Endometrial microvascular endothelial cells (primary cell): ENCODE data around the gene RPGRIP1L. TPM values are rescaled to one million over a fixed set of nuclear protein-coding genes. Genes with fewer than 3 reads are reported as not detected.

ENCODE experiments used
- in situ Hi-C: cut with HindIII; loops from 2 replicates; pipeline ENCODE4 v1.10.0; 2017; ENCODE audit warnings: low sequenced_read_pairs, low pct_unique_long_range_greater_than_20kb; ENCODE audit errors: inconsistent ontology term
- total RNA-seq: library from RNA; depleted of rRNA; stranded (reverse); fragments of >200 nt; gene quantifications from one replicate; pipeline ENCODE4 v1.2.3, GENCODE V29; 2015; ENCODE audit errors: inconsistent ontology term

The RPGRIP1L gene
- total RNA-seq, 1 donor from 2014 or later, result 4.4 TPM

DNA sequence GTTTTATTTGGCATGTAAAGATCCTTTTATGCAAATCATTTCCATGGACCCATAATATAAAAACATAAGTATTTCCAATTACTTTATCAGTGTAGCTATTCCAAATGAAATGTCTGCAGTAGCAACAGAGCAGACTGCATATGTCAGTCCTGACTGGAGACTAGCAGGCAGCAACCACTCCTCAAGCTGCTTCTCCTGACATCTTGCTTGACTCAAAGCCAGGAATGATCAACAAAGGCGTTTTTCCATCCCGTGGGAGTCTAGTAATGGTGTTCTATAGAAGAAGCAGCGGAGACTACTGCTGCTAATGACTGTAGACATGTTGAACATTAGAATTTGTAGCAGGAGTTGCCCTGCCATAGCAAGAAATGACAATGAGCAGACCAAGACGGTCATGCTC lies 127.4 kb downstream of the RPGRIP1L start:
- in situ Hi-C loops, result no loop called here

- in situ Hi-C loops, result no loop called here
Measured at GRCh38 chr16:53571763-53572162, 131.9 kb downstream of the RPGRIP1L start.

DNA sequence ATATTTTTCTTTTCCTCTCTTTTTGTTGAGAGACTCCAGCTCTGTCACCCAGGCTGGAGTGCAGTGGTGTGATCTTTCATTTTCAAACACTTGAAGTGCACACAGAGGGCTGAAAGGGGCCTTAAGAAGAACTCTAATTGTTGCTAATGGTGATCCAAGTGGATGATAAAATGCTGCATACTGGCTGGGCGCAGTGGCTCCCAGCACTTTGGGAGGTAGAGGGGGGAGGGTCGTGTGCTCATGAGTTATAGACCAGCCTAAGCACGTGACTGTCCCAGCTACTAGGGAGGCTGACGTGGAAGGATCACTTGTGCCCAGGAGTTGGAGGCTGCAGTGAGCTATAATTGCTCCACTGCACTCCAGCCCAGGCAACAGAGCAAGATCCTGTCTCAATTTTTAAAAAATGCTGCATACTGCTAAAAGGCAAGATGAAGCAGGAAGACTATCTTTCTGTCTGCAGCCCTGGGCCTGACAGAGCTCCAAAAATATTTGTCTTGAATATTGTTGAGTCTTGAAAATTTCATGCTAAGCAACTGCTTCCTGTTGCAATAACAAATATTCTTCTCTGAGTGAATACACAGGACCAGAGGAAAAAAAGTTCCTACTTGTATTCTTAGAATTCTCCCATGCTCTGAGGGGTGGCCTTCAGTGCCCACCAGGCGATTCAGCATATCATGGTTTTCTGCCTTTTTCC lies 137.0 kb downstream of the RPGRIP1L start:
- in situ Hi-C loops, result no loop called here

DNA sequence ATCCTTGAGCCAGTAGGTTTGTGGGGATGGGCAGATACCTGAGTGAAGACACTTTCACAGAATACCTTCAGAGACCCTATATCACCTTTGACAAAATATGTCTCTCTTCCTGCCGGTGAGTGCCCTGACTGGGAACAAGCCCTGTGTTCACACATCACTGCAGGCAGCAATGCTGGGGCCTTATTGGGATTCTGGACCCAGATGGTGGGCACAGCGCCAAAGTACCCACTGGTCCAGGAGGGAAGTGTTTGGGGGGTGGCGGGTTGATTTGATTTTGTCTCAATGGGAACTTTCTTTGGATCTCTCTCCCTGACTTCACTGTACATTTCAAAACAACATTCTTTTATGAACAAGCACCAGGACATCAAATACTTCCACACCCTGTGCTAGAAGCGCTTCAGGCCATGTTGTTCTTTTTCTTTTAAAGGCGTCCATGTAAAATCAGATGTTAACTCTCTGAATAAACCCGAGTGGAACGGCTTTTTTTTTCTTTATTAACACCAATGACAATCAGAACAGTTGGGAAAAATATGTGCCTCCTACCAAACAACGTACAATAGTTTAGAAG lies 138.3 kb downstream of the RPGRIP1L start:
- in situ Hi-C loops, result no loop called here

DNA sequence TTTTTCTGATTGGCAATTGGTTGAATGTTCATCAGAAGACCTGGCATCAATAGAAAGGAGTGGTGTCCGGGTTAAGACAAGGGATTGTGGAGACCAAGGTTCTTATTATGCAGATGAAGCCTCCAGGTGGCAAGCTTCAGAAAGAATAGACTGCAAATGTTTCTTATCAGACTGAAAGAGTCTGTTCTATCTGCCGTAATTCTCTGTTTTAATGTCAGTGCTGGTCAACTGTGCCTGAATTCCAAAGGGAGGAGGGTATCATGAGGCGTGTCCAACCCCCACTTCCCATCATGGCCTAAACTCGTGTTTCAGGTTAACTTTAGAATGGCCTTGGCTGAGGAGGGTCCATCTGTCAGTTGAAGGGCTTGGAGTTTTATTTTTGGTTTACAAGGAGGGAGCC lies 140.2 kb downstream of the RPGRIP1L start:
- in situ Hi-C loops, result no loop called here

DNA sequence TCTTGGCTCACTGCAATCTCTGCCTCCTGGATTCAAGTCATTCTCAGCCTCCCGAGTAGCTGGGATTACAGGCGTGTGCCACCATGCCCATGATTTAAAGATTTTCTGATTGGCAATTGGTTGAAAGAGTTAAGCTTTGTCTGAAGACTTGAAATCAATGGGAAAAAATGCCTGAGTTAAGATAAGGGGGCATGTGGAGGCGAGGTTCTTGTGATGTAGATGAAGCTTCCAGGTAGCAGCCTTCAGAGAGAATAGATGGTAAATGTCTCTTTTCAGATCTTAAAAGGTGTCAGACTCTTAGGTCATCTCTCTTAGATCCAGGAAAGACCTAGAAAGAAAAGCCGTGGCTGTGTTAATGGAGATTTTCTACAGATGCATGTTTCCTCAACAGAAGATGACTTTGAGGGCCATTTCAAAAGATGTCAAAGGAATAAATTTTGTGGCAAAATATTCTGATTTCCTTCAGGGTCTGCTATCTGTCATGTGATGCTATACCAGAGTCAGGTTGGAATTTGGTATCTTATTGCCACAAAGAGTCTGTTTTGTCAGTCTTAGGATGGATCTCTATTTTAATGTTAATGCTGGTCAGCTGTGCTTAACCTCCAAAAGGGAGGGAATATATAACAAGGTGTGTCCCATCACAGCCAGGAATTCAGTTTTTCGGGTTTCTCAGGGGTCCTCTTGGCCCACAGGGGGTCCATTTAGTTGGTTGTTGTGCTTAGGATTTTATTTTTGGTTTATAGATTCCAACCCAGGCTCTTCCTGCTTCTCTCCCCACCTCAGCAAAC lies 142.4 kb downstream of the RPGRIP1L start:
- in situ Hi-C loops, result no loop called here

DNA sequence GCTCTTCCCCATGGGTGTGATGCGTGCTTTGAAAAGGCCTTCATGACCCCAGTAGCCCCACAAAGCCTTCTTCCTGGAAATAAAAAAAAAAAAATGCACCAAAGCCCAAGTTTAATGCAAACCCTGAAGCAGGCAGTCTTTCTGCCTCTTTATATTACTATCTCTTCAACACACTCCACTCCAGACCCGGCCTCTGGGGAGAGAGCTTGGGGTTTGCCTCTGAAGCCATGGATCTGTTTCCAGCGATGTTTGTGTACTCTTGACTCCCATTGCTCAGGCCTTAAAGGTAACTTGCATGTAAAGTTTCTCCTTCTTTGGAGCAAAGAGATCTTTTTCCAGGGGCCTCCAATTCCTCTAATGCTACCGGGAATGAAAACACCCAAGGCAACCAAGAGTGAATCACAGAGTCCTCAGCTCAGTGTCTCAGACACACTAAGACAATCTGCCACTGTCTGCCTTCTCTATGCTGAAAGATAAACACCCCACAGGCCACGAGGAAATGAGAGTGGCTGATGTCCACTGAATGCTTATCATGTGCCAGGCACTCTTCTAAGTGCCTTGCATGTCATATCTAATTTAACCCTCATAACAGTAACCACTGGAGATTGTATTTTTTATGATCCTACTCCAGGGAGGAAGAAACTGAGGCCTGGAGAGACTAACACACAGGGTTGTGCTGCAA lies 144.2 kb downstream of the RPGRIP1L start:
- in situ Hi-C loops, result no loop called here

GRCh38 chr16:53558710-53559109 lies 144.9 kb downstream of the RPGRIP1L start:
- in situ Hi-C loops, result no loop called here

GRCh38 chr16:53556521-53556920 lies 147.1 kb downstream of the RPGRIP1L start:
- in situ Hi-C loops, result no loop called here

DNA sequence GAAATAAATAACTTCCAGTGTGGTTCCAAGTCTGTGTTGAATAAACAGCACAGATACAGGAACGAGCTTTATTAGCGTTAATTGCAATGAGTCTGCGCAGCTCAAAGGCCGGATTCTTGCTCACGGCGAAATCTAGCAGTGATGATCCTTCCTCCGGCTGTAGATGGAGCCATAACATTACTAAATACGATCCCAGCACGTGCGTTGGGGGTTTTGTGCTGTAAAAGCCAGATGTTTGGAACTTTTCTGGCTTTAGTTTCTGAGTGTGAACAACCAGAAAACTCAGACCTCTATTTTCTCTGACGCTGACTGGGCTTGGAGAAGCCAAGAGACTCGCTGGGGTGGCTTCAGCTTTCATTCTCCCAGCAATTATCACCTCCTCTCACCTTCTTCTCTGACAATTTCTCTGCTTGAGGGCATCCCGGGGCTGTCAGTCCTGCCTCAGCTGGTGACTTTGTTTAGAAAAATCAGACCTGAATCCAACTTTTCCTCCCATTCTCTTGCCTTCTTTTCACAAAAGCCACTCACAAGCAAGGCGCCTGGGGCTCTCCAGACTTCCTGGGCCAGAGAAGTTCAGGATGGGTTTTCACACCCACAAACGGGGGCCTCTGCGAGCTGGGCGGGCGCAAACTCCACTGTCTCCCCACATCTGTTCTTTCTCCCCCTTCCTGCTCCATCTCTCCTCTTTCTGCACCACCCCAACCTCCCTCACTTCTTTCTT lies 153.5 kb downstream of the RPGRIP1L start:
- in situ Hi-C loops, result no loop called here

Other genes with a start within 250 kb of the RPGRIP1L start
- gene AKTIP, start 200.7 kb downstream of the RPGRIP1L start, total RNA-seq, result 33.5 TPM
- 128 TPM for gene FTO, start 297 bp upstream of the RPGRIP1L start, total RNA-seq